B cell (primary cell): ENCODE results near the gene PEA15. TPM values are rescaled to one million over a fixed set of nuclear protein-coding genes. Genes with fewer than 3 reads are reported as not detected.

ENCODE experiments used
- ATAC-seq: fragments of 200-7000 bp; cut with Tn5 transposase; one replicate; pipeline ENCODE4 v1.10.0; 2021; ENCODE audit warnings: low read depth, mild to moderate bottlenecking, moderate number of reproducible peaks, moderate library complexity
- CTCF ChIA-PET: fragments of 350-600 bp; sonication (Branson Sonifier 250); formaldehyde crosslinking; loops from one replicate; lab custom pipeline; 2021; ENCODE audit warnings: antibody characterized with exemption, inconsistent platforms; lab: Charles Lee
- POLR2A ChIA-PET: fragments of 350-600 bp; sonication (Branson Sonifier 250); formaldehyde crosslinking; loops from one replicate; lab custom pipeline; 2021; ENCODE audit warnings: antibody characterized with exemption; lab: Charles Lee
- DNase-seq: peaks from one replicate; pipeline ENCODE4 v3.0.0; 2013
- H2AFZ ChIP-seq: 2 replicates; pipeline ENCODE4 v1.6.1; 2012; ENCODE audit warnings: mild to moderate bottlenecking, low read depth, low read length; ENCODE audit not compliant: insufficient read depth, poor library complexity, severe bottlenecking
- H3K27ac ChIP-seq, 2 donors: 1 replicate in 1 of 2; 2 replicates in 1 of 2; pipeline ENCODE4 v1.5.1; 2012 to 2013; ENCODE audit warnings: low read length in 2 of 2, mild to moderate bottlenecking in 2 of 2, moderate library complexity in 1 of 2
- H3K27me3 ChIP-seq, 4 experiments: fragments of 200-600 bp in 1 of 4; sonication (generic) in 1 of 4; replicated peaks in 1 of 4; 1 replicate in 2 of 4; 2 replicates in 2 of 4; pipeline versions ENCODE4 v1.6.1 to v1.7.0; 2013 to 2016; ENCODE audit warnings: low read length in 3 of 4, mild to moderate bottlenecking in 2 of 4, mixed read lengths in 1 of 4, moderate library complexity in 1 of 4; ENCODE audit not compliant: insufficient read depth in 4 of 4, control insufficient read depth in 3 of 4; ENCODE audit errors: control extremely low read depth in 1 of 4
- H3K36me3 ChIP-seq, 2 experiments: replicated peaks in 1 of 2; 1 replicate in 1 of 2; 2 replicates in 1 of 2; pipeline versions ENCODE4 v1.6.1 to v1.7.1; 2013; ENCODE audit warnings: low read length in 1 of 2; ENCODE audit not compliant: insufficient read depth in 2 of 2, control insufficient read depth in 1 of 2; ENCODE audit errors: control extremely low read depth in 1 of 2, extremely low read depth in 1 of 2
- H3K4me1 ChIP-seq, 2 donors: fragments of 200-600 bp in 1 of 2; sonication (generic) in 1 of 2; 1 replicate in 1 of 2; 2 replicates in 1 of 2; pipeline versions ENCODE4 v1.5.1 to v1.6.1; 2013 to 2017; ENCODE audit warnings: low read length in 2 of 2; ENCODE audit not compliant: control insufficient read depth in 2 of 2, insufficient read depth in 2 of 2
- H3K4me2 ChIP-seq: replicated peaks from 2 replicates; pipeline ENCODE3; 2012; ENCODE audit warnings: mild to moderate bottlenecking, low read depth, low read length; ENCODE audit not compliant: poor library complexity, severe bottlenecking
- H3K4me3 ChIP-seq, 5 experiments: fragments of 200-600 bp in 1 of 5; sonication (generic) in 1 of 5; 1 replicate in 3 of 5; 2 replicates in 2 of 5; pipeline versions ENCODE4 v1.5.1 to v1.7.0; 2011 to 2016; ENCODE audit warnings: low read length in 4 of 5, mild to moderate bottlenecking in 4 of 5, low read depth in 2 of 5, control low read depth in 1 of 5, moderate library complexity in 1 of 5; ENCODE audit not compliant: insufficient read depth in 1 of 5; ENCODE audit errors: control extremely low read depth in 1 of 5, extremely low read depth in 1 of 5
- H3K79me2 ChIP-seq: fragments of 200-600 bp; sonication (generic); one replicate; pipeline ENCODE4 v1.6.0; 2016; ENCODE audit warnings: low read length; ENCODE audit not compliant: control insufficient read depth, insufficient read depth
- H3K9ac ChIP-seq: fragments of 200-600 bp; sonication (generic); 2 replicates; pipeline ENCODE4 v1.6.1; 2017; ENCODE audit warnings: mild to moderate bottlenecking, low read length, moderate library complexity
- H3K9me3 ChIP-seq, 3 donors: one replicate each; pipeline versions ENCODE4 v1.6.1 to v1.7.1; 2013; ENCODE audit warnings: low read length in 2 of 3; ENCODE audit not compliant: control insufficient read depth in 2 of 3, insufficient read depth in 1 of 3; ENCODE audit errors: control extremely low read depth in 1 of 3
- H4K20me1 ChIP-seq: 2 replicates; pipeline ENCODE4 v1.6.0; 2012; ENCODE audit warnings: mild to moderate bottlenecking, low read length; ENCODE audit not compliant: insufficient read depth, control insufficient read depth, poor library complexity, severe bottlenecking
- H3K27ac Mint-ChIP-seq: one replicate; pipeline ENCODE4 v1.8.0; 2021; ENCODE audit warnings: mixed read lengths
- H3K27me3 Mint-ChIP-seq: one replicate; pipeline ENCODE4 v1.8.0; 2021; ENCODE audit warnings: mixed read lengths
- H3K4me1 Mint-ChIP-seq: one replicate; pipeline ENCODE4 v1.8.0; 2021; ENCODE audit warnings: mixed read lengths
- H3K4me3 Mint-ChIP-seq: one replicate; pipeline ENCODE4 v1.8.0; 2021; ENCODE audit warnings: mixed read lengths
- H3K9me3 Mint-ChIP-seq: one replicate; pipeline ENCODE4 v1.8.0; 2022; ENCODE audit warnings: mixed read lengths; ENCODE audit not compliant: insufficient read depth
- CTCF ChIP-seq: fragments of 200-600 bp; IDR thresholded peaks from one replicate; pipeline ENCODE4 v1.8.0; 2022; ENCODE audit warnings: antibody characterized with exemption, mild to moderate bottlenecking
- EZH2 ChIP-seq: IDR thresholded peaks from 2 replicates; pipeline ENCODE4 v1.6.1; 2012; ENCODE audit warnings: borderline replicate concordance, low read depth, mild to moderate bottlenecking, moderate library complexity, low read length; ENCODE audit not compliant: insufficient read depth, poor library complexity, severe bottlenecking
- WGBS: methylation state at CpG from one replicate; pipeline ENCODE4 v1.1.5; 2013; ENCODE audit warnings: missing lambda C conversion rate; ENCODE audit not compliant: insufficient coverage; 5-methylcytosine and 5-hydroxymethylcytosine counted together
- intact Hi-C: fragments of 100-400 bp; cut with micrococcal nuclease; formaldehyde crosslinking; loops from one replicate; pipeline ENCODE4 v1.10.0; 2022
- polyA plus RNA-seq: library from polyadenylated mRNA; depleted of rRNA; stranded (reverse); fragments of >200 nt; gene quantifications from 2 replicates; pipeline ENCODE4 v1.2.3, GENCODE V29; 2012
- total RNA-seq, 2 donors: library from RNA; stranded (reverse); fragments of 120-200 nt in 1 of 2; gene quantifications; 1 replicate in 1 of 2; 2 replicates in 1 of 2; pipeline versions ENCODE4 v1.2.3 to v1.2.4, GENCODE V29; 2013 to 2022

PEA15 gene
- total and polyA plus RNA-seq, 2 donors (not counting 1 experiment from before 2014, with no cell fraction given): 81.7 to 91.4 TPM

GRCh38 chr1:160255781-160256300 is 50.7 kb downstream of the PEA15 start:
- Mint-ChIP-seq H3K27me3 (no peaks in the 10 kb centered on the region), H3K9me3 (no peaks in the 10 kb centered on the region), H3K4me3 (no peak overlapping the region), H3K27ac (no peak overlapping the region), H3K4me1 (peaks cover 31% of the 10 kb centered on the region)
- peaks cover 5 to 25% of the 10 kb centered on the region in 2 experiments for H3K36me3 ChIP-seq
- H2AFZ ChIP-seq: no peak overlapping the region
- peaks cover 6 to 7% of the 10 kb centered on the region in 2 donors for H3K4me1 ChIP-seq
- no peak for TF ChIP-seq CTCF
- no peak for TF ChIP-seq EZH2
- no peak for DNase-seq
- H3K4me3 ChIP-seq: no peak overlapping the region
- no peak overlapping the region for H3K9ac ChIP-seq
- CTCF ChIA-PET: interaction anchor here (2.5 kb wide), 1 partner anchor 63 kb away, joined by 23 read pairs; no protein-coding TSS in a partner anchor
- 100% methylated on average over 1 of the region's 4 CpGs for WGBS
- no peak overlapping the region for H3K27ac ChIP-seq
- no peaks in the 10 kb centered on the region for H3K9me3 ChIP-seq
- intact Hi-C loops: no loop called here
- no peaks in the 10 kb centered on the region for H3K27me3 ChIP-seq
- H3K4me2 ChIP-seq: no peak overlapping the region
- peaks cover 17% of the 10 kb centered on the region for H4K20me1 ChIP-seq
- ATAC-seq: no peak
- H3K79me2 ChIP-seq: peaks cover 56% of the 10 kb centered on the region
- POLR2A ChIA-PET: no interaction called here

- Histone ChIP-seq H3K9ac (no peak overlapping the region), H3K4me3 (no peak overlapping the region), H3K36me3 (peaks cover 5 to 25% of the 10 kb centered on the region in 2 experiments), H3K79me2 (peaks cover 57% of the 10 kb centered on the region), H2AFZ (no peak overlapping the region), H3K27me3 (no peaks in the 10 kb centered on the region), H3K27ac (no peak overlapping the region), H4K20me1 (peaks cover 10% of the 10 kb centered on the region), H3K4me1 (peaks cover 13 to 14% of the 10 kb centered on the region in 2 donors), H3K4me2 (no peak overlapping the region), H3K9me3 (no peaks in the 10 kb centered on the region)
- H3K27me3 Mint-ChIP-seq: no peaks in the 10 kb centered on the region
- H3K4me3 Mint-ChIP-seq: no peak overlapping the region
- H3K27ac Mint-ChIP-seq: no peak overlapping the region
- ChIA-PET POLR2A (no interaction called here), CTCF (interaction anchor here (0.6 to 2.3 kb wide), 4 partner anchors 35 to 163 kb away, joined by 3 to 7 read pairs (median 4); no protein-coding TSS in a partner anchor)
- intact Hi-C loops: no loop called here
- WGBS: no CpG with 5 or more reads among the region's 3 CpGs
- ATAC-seq: no peak
- DNase-seq: no peak
- H3K9me3 Mint-ChIP-seq: no peaks in the 10 kb centered on the region
- H3K4me1 Mint-ChIP-seq: peaks cover 37% of the 10 kb centered on the region
- no peak for TF ChIP-seq CTCF
- no peak for TF ChIP-seq EZH2
Observed at GRCh38 chr1:160256396-160257046, 51.3 kb downstream of the PEA15 start.
